DND-41 (cell line): ENCODE results near the gene TEX36.

Experiments
- ATAC-seq: fragments of 200-7000 bp; cut with Tn5 transposase; 3 replicates; pipeline ENCODE4 v1.9.1; 2021; ENCODE audit warnings: low read depth; ENCODE audit not compliant: insufficient read depth
- DNase-seq: peaks from one replicate; pipeline ENCODE4 v3.0.0-alpha.2; 2020
- H2AFZ ChIP-seq: 2 replicates; pipeline ENCODE4 v1.6.0; 2012; ENCODE audit warnings: low read depth, low read length
- H3K27ac ChIP-seq: 2 replicates; pipeline ENCODE4 v1.5.1; 2012; ENCODE audit warnings: low read length, inconsistent platforms
- H3K27me3 ChIP-seq: fragments of 200-600 bp; sonication (generic); 2 replicates; pipeline ENCODE4 v1.6.0; 2012; ENCODE audit warnings: low read length, mild to moderate bottlenecking, inconsistent platforms; ENCODE audit not compliant: insufficient read depth, poor library complexity
- H3K36me3 ChIP-seq: 2 replicates; pipeline ENCODE4 v1.5.1; 2012; ENCODE audit warnings: low read length, inconsistent platforms; ENCODE audit not compliant: insufficient read depth
- H3K4me1 ChIP-seq: 2 replicates; pipeline ENCODE4 v1.5.1; 2012; ENCODE audit warnings: mild to moderate bottlenecking, low read length; ENCODE audit not compliant: insufficient read depth
- H3K4me2 ChIP-seq: 2 replicates; pipeline ENCODE4 v1.6.0; 2012; ENCODE audit warnings: mild to moderate bottlenecking, moderate library complexity, low read length, inconsistent platforms; ENCODE audit not compliant: insufficient read depth
- H3K4me3 ChIP-seq, 2 experiments: fragments of 200-600 bp in 1 of 2; shearing (Covaris generic) in 1 of 2; 2 replicates each; pipeline ENCODE4 v1.5.1; 2012 to 2016; ENCODE audit warnings: inconsistent platforms in 2 of 2, low read length in 2 of 2, mild to moderate bottlenecking in 2 of 2, low read depth in 1 of 2, moderate library complexity in 1 of 2
- H3K79me2 ChIP-seq: 2 replicates; pipeline ENCODE4 v1.6.0; 2012; ENCODE audit warnings: low read length, inconsistent platforms; ENCODE audit not compliant: insufficient read depth
- H3K9ac ChIP-seq: 2 replicates; pipeline ENCODE4 v1.6.0; 2012; ENCODE audit warnings: low read depth, mild to moderate bottlenecking, inconsistent platforms, low read length, moderate library complexity
- H3K9me3 ChIP-seq: 2 replicates; pipeline ENCODE4 v1.5.1; 2012; ENCODE audit warnings: low read length, moderate library complexity, mild to moderate bottlenecking, inconsistent platforms; ENCODE audit not compliant: insufficient read depth, severe bottlenecking
- H4K20me1 ChIP-seq: 2 replicates; pipeline ENCODE4 v1.6.0; 2012; ENCODE audit warnings: low read length; ENCODE audit not compliant: insufficient read depth
- EZH2 ChIP-seq: IDR thresholded peaks from 3 replicates; pipeline ENCODE4 v1.6.1; 2012; ENCODE audit warnings: borderline replicate concordance, low read depth, mild to moderate bottlenecking, moderate library complexity, low read length, inconsistent platforms; ENCODE audit not compliant: severe bottlenecking
- TF ChIP-seq, protein P1 (sequence below): IDR thresholded peaks from 2 replicates; pipeline ENCODE4 v1.5.1; 2012; ENCODE audit warnings: borderline replicate concordance, low read length, moderate library complexity, mild to moderate bottlenecking; ENCODE audit not compliant: poor library complexity, severe bottlenecking; ENCODE audit errors: extremely low read depth

The TEX36 gene

DNA sequence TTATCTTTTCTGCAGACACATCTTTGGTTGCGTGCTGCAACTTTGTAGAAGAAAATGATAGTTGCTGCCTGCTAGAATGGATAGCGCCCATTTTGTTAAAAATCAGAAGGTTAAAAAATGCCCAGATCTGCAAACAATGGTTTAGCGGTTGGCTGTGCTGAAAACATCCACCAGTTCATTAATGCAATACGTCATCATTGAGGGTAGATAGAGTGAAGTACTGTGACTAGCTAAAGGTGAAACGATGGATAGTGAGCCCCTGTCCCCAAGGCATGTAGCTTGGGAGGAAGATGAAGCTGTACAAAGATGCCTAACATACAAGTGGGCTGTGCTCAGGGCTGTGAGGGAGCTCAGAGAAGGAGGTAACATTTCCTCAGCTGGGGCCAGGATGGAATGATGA is 48.4 kb downstream of the TEX36 start:
- H3K9me3 ChIP-seq: no peaks in the 10 kb centered on the region
- no peak overlapping the region for H3K4me2 ChIP-seq
- no peak overlapping the region for H3K27ac ChIP-seq
- no peak for ATAC-seq
- H3K27me3 ChIP-seq: no peaks in the 10 kb centered on the region
- H3K79me2 ChIP-seq: no peaks in the 10 kb centered on the region
- no peaks in the 10 kb centered on the region for H4K20me1 ChIP-seq
- H3K4me3 ChIP-seq: no peak overlapping the region
- no peak for TF ChIP-seq EZH2
- TF ChIP-seq, protein P1, sequence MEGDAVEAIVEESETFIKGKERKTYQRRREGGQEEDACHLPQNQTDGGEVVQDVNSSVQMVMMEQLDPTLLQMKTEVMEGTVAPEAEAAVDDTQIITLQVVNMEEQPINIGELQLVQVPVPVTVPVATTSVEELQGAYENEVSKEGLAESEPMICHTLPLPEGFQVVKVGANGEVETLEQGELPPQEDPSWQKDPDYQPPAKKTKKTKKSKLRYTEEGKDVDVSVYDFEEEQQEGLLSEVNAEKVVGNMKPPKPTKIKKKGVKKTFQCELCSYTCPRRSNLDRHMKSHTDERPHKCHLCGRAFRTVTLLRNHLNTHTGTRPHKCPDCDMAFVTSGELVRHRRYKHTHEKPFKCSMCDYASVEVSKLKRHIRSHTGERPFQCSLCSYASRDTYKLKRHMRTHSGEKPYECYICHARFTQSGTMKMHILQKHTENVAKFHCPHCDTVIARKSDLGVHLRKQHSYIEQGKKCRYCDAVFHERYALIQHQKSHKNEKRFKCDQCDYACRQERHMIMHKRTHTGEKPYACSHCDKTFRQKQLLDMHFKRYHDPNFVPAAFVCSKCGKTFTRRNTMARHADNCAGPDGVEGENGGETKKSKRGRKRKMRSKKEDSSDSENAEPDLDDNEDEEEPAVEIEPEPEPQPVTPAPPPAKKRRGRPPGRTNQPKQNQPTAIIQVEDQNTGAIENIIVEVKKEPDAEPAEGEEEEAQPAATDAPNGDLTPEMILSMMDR: no peak
- no peak for DNase-seq
- no peak overlapping the region for H3K9ac ChIP-seq
- no peak overlapping the region for H2AFZ ChIP-seq
- H3K36me3 ChIP-seq: no peaks in the 10 kb centered on the region
- H3K4me1 ChIP-seq: no peaks in the 10 kb centered on the region

DNA sequence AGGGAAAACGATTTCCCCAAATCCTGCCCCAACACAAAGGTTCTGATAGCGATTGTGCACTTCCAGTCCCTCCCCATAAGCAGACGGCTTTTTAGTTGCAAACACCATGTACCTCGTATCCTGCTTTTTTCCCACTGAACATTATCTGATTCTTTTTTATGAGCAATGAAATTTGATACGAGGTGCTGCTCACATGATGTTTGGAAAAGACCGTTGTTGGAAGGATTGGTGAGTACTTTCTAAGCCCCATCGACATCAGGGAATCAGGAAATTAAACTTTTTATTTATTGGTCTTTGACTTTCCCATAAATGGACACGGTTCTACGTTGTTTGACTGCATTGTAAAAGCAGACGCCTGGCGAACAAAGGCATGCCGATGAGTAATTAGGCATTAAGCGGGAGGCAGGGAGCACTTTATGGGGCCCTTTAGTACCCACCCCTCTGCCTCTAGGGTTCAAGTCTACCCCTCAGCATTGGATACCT is 49.4 kb downstream of the TEX36 start:
- H4K20me1 ChIP-seq: no peaks in the 10 kb centered on the region
- H3K27ac ChIP-seq: no peak overlapping the region
- no peaks in the 10 kb centered on the region for H3K9me3 ChIP-seq
- no peak overlapping the region for H3K9ac ChIP-seq
- H3K4me2 ChIP-seq: no peak overlapping the region
- H3K36me3 ChIP-seq: no peaks in the 10 kb centered on the region
- H2AFZ ChIP-seq: no peak overlapping the region
- DNase-seq (no peak), ATAC-seq (no peak)
- H3K4me3 ChIP-seq: no peak overlapping the region
- H3K4me1 ChIP-seq: no peaks in the 10 kb centered on the region
- H3K27me3 ChIP-seq: peaks cover 3% of the 10 kb centered on the region
- H3K79me2 ChIP-seq: no peaks in the 10 kb centered on the region
- TF ChIP-seq, protein P1: no peak
- no peak for TF ChIP-seq EZH2

DNA sequence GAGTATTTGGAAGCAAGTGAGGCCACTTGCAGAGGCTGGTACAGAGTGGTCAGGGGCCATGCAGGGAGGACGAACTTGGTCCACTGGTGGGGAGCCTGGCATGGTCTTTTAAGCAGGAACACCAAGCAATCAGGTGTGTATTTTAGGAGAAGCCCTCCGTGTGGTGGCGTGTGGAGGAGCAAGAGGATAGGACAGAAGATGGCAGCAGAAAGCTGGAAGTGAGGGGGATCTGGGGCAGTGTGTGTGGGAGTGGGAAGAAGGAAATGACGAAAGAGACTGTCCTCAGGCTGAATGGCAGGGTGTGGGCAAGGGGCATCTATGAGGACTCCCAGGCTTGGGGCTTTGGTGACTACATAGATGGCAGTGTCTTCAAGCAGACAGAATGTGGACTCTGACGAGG is 51.2 kb downstream of the TEX36 start:
- H4K20me1 ChIP-seq: no peaks in the 10 kb centered on the region
- TF ChIP-seq, protein P1: no peak
- no peak for TF ChIP-seq EZH2
- no peak overlapping the region for H3K4me3 ChIP-seq
- H3K27ac ChIP-seq: no peak overlapping the region
- H3K9me3 ChIP-seq: no peaks in the 10 kb centered on the region
- ATAC-seq: no peak
- H3K27me3 ChIP-seq: peaks cover 3% of the 10 kb centered on the region
- H3K79me2 ChIP-seq: no peaks in the 10 kb centered on the region
- no peaks in the 10 kb centered on the region for H3K36me3 ChIP-seq
- no peaks in the 10 kb centered on the region for H3K4me1 ChIP-seq
- H2AFZ ChIP-seq: no peak overlapping the region
- H3K9ac ChIP-seq: no peak overlapping the region
- no peak for DNase-seq
- H3K4me2 ChIP-seq: no peak overlapping the region

DNA sequence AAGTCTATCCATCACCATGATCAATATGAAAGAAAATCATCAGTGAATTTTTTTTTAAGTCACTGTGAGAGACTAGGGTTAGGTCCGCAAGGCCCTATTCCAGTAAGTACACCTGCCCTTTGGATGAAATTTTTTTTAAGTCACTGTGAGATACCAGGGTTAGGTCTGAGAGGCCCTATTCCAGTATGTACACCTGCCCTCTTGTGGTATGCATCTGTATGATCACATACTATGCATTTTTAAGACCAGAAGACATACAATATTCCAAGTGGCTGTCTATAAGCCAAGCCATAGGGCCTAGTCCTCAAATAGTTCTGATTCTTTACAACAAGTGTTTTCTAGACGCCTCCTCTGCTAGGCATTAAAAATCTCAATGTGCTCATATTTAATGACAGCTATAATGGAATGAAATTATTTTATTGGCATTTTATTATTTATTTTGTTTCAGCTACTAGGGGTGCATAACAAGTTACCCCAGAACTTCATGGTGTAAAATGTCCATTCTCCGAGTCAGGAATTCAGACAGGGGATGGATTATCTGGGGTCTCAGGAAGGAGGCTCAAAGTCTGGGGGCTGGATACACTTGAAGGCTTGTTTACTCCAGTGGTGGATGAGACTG is 53.1 kb downstream of the TEX36 start:
- no peak overlapping the region for H2AFZ ChIP-seq
- DNase-seq (no peak), ATAC-seq (peak; percentile 71; the same call in 2 of the 3 replicates)
- H3K9me3 ChIP-seq: no peaks in the 10 kb centered on the region
- peaks cover 5% of the 10 kb centered on the region for H3K27me3 ChIP-seq
- no peak overlapping the region for H3K4me2 ChIP-seq
- no peaks in the 10 kb centered on the region for H3K79me2 ChIP-seq
- H4K20me1 ChIP-seq: no peaks in the 10 kb centered on the region
- no peak overlapping the region for H3K9ac ChIP-seq
- H3K27ac ChIP-seq: no peak overlapping the region
- H3K36me3 ChIP-seq: no peaks in the 10 kb centered on the region
- no peaks in the 10 kb centered on the region for H3K4me1 ChIP-seq
- TF ChIP-seq, protein P1: peak; percentile 59
- TF ChIP-seq EZH2: no peak
- no peak overlapping the region for H3K4me3 ChIP-seq
